ENCODE results near the gene AP3S1.
"Not testable (repeated sequence)": the region's sequence is repeated elsewhere in the genome, so short reads cannot be mapped to it uniquely, and the experiment has no call there.

The AP3S1 gene

DNA sequence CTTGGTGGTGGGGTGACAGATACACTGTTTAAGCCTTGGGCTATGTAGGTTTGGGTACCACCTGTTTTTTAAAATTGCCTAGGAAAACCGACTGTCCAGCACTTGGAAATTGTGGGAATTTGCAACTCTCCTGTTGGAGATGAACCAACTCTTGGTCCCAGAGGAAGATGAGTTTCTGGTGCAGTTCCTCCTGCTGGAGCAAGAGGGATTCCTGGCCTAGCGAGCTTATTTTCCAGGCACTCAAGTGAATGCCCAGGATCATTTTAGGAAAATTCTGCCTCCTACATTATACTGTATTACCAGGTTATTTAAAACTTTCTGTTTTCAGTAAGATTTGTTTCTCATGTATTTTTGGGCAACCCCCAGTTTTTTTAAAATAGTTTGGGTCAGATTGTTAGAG, 33.7 kb downstream of the AP3S1 start:
- no peak for DNase-seq

DNA sequence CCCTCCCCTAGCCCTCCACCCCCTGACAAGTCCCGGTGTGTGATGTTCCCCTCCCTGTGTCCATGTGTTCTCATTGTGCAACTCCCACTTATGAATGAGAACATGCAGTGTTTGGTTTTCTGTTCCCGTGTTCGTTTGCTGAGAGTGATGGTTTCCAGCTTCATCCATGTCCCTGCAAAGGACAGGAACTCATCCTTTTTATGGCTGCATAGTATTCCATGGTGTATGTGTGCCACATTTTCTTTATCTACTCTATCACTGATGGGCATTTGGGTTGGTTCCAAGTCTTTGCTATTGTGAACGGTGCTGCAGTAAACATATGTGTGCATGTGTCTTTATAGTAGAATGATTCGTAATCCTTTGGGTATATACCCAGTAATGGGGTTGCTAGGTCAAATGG, 35.6 kb downstream of the AP3S1 start:
- not testable (repeated sequence) for DNase-seq

DNA sequence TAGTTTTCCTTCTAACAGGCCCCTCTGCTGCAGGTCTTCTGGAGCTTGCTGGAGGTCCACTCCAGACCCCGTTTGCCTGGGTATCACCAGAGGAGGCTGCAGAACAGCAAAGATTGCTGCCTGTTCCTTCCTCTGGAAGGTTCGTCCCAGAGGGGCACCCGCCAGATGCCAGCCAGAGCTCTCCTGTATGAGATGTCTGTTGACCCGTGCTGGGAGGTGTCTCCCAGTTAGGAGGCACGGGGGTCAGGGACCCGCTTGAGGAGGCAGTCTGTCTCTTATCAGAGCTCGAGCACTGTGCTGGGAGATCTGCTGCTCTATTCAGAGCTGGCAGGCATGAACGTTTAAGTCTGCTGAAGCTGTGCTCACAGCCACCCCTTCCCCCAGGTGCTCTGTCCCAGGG, 40.7 kb downstream of the AP3S1 start:
- DNase-seq: not testable (repeated sequence)

DNA sequence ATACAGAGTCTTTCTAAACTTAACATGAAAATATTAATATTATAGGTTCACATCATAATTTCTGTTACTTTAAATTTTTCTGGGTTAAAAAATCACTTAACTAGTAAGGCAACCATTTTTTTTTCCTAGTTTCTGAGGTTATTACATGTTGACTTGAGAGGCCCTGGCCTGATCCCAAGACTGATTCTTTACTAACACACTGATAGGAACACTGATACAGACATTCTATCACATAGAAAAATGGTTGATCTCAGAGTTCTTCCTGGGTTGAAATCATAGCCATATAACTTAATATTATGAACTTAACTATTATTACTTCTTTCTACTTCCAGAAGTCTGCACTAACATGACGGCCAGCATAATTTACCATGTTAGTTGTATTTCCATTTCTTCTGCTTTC, 43.0 kb downstream of the AP3S1 start:
- no peak for DNase-seq

DNA sequence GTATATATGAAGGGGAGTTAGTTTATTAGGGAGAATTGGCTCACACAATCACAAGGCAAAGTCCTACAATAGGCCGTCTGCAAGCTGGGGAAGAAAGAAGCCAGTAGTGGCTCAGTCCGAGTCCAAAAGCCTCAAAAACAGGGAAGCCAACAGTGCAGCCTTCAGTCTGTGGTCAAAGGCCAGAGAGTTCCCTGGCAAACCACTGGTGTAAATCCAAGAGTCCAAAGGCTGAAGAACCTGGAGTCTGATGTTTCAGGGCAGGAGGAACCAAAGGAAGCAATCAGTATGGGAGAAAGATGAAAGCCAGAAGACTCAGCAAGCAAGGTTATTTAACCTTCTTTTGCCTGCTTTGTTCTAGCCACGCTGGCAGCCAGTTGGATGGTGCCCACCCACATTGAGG, 43.5 kb downstream of the AP3S1 start:
- DNase-seq: not testable (repeated sequence)

DNA sequence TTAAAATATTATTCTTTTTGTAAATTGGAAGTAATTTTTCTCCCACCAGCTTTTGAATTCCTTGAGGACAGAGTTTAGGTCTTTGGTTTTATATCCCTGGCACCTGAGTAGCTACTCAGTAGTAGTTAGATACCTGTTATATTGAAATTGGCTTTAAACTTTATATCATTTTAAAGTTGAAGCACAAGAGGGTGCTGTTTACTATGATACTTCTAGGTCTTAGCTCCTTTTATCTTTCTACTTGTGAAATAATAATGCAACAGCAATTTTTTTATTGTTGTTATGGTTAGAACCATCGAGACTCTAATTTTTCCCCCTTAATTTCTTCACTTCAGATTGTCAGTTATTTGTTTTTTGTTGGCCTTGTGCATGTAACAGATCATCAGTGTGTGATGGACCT, 46.3 kb downstream of the AP3S1 start:
- no peak for DNase-seq

DNA sequence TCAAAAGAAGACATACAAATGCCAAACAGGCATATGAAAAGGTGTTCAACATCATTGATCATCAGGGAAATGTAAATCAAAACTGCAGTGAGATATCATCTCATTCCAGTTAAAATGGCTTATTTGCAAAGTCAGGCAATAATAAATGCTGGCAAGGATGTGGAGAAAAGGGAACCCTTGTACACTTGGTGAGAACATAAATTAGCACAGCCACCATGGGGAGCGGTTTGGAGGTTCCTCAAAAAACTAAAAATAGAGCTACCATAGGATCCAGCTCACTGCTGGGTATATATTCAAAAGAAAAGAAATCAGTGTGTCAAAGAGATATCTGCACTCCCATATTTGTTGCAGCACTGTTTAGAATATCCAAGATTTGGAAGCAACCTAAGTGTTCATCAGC, 50.3 kb downstream of the AP3S1 start:
- DNase-seq: no peak

DNA sequence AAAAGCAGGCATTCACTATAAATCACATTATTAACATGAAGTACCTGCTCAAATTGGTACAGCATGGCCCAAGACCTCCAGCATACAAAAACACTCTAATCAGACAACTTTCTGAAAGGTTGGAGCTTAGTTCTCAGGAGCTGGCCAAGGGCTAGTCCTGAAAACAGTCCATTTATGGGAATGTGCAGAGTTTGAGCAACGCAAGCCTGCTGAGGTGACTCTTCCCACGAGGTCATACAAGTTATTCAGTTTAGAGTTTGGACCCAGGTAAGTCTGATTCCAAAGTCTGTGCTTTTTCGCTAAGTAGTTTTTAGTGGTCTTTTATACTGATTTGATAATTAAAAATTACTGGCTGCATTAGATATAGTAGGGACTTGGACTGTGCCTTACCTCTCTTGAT, 52.6 kb downstream of the AP3S1 start:
- no peak for DNase-seq

DNA sequence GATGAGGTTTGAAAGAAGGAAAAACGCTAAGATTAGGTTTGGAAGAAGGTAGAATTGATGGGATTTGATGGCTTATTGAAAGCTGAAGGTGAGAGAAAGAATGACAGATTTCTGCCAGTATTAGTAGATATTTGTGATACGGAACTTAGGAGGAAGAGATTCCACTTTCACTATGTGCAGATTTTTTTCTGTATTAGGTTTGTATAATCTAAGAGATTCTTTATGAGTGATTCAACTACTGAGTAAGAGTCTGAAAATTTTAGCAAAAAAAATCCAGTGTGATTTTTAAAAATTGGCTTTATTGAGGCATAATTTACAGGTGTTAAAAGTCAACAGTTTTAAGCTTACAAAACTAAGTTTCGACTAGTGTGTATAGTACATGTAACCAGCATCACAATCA, 54.1 kb downstream of the AP3S1 start:
- no peak for DNase-seq

DNA sequence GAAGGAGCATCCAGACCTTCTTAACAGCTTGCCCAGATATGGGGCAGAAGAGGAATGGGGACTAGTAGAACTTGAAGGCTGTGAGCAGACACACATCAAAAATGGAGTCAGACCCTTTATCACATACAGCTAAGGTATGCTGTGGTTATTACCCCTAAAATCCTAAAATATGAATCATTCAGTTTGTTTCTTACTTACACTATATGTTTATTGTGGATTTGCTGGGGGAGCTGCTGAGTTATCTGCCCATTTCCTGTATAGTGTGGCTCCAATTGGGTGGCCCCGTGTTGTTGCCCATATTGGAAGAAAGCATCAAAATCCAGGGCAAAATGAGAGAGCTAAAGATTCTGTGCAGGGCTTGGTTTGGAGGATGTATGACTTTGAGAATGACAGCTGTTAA, 56.9 kb downstream of the AP3S1 start:
- no peak for DNase-seq

DNA sequence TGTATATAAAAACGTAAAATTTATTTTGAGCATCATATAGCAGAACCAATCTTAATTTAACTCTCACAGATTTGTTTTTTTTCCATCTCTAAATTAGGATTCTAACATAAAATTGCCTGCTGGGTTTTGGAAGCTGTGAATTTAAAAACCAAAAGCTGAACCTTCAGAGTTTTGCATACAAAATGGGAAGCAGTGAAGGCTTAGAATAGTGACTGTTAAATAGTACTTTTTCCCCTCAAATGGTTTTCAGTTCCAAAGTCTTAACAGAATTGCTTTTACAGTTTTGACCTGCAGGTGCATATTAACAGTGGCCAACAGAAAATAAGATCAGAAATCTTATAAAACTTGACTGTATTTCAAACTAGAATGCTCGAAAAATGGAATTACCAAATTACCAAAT, 65.4 kb downstream of the AP3S1 start:
- no peak for DNase-seq

DNA sequence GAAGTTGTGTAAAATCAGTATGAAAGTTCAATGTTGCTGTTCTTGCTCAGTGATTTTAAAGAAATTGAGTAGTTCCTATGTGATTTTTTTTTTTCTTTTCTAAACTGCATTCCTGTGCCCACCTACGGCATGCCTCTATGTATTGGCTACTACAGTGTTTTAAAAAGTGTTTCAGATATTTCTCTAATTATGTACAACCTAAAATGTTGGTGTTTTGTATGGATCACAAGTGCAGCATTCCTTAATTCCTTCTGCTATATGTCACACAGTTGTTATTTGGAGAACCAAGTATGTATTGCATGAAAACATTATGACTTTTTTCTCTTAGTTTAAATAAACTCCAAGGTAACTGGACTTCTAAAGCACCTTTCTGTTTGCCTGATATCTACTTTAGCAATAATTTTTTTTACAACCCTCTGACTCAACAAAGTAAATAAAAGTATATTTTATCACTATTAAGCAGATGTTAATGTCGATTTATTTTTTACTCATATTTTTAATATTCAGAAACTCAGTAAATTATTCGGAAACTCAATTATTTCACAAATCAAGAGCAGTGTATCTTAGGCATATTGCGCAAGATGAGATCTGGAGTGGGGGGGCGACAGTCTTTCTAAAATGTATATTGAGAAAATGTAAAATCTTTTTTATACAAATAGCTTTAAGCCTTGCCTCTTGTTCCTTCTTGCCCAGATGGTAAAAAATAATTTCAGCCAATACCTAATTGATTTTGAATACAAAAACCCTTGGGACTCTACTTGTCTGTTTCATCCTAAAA, 72.1 kb downstream of the AP3S1 start:
- not testable (repeated sequence) for DNase-seq

DNA sequence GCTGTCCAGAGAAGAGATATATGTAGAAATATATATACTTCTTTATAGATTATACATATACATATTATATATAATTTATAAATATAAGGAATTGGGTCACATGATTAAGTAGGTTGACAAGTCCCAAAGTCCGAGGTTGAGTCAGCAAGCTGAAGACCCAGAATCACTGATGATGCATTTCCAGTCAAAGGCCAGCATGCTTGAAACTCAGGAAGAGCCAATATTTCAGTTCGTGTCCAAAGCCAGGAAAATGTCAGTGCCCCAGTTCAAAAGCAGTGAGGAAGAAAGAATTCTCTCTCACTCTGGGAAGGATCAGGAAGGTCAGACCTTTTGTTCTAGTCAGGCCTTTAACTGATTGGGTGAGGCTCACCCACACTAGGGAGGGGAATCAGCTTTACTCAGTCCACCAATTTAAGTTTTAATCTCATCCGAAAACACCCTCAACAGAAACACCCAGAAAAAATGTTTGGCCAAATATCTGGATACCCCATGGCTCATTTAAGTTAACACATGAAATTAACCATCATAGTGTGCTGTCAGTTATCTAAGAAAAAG, 78.5 kb downstream of the AP3S1 start:
- DNase-seq: no peak

DNA sequence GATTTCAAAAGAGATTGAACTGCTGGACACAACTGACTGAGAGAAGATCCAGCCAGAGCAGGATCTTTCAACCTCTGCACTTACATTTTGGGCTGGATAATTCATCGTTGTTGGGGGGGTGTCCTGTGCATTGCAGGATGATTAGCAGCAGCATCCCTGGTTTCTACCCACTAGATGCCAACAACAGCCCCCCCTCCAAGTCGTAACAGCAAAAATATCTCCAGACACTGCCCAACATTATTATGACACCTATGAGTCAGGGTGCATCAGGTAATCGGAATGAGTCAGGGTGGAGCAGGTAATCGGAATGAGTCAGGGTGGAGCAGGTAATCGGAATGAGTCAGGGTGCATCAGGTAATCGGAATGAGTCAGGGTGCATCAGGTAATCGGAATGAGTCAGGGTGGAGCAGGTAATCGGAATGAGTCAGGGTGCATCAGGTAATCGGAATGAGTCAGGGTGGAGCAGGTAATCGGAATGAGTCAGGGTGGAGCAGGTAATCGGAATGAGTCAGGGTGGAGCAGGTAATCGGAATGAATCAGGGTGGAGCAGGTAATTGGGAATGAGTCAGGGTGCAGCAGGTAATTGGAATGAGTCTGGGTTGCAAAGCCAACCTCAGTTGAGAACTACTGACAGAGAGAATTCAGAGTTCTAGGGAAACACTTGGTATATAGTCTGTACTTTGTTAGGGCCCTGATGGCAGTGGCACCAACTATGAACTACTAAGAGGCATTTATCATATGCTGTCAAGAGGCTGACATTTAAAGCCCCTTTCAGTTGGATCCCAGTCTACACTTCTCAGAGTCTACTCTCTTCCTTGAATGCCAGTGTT, 87.1 kb downstream of the AP3S1 start:
- not testable (repeated sequence) for DNase-seq

DNA sequence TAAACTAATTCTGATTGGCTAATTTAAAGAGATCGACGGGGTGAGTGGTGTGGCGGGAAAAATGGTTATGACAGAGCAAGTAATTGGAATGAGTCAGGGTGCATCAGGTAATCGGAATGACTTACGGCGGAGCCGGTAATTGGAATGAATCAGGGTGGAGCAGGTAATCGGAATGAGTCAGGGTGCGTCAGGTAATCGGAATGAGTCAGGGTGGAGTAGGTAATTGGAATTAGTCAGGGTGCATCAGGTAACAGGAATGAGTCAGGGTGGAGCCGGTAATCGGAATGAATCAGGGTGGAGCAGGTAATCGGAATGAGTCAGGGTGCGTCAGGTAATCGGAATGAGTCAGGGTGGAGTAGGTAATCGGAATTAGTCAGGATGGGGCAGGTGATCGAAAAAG, 88.4 kb downstream of the AP3S1 start:
- not testable (repeated sequence) for DNase-seq

DNA sequence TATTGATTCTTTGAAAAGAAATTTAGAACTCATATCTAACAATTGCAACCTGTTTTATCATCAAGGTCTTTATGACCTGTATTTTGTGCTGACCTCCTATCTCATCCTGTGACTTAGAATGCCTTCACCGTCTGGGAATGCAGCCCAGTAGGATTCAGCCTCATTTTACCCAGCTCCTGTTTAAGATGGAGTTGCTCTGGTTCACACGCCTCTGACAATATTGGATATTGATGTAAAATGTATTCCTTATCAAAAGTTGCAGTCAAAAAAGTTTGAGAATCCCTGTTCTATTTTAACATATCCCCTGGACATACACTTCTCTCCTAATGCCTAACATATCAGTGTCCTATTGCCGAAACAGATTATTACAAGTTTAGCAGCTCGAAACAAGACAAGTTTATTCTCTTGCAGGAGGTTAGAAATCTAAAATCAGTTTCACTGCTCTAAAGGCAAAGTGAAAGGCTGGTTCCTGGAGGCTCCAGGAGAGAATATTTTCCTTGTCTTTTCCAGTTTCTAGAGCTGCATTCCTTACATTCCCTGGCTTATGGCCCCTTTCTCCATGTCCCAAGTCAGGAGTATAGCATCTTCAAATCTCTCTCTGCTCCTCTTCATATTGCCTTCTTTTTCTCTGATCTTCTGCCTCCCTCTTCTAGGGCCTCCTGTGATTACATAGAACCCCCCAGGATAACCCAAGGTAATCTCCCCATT, 89.0 kb downstream of the AP3S1 start:
- DNase-seq: no peak

DNA sequence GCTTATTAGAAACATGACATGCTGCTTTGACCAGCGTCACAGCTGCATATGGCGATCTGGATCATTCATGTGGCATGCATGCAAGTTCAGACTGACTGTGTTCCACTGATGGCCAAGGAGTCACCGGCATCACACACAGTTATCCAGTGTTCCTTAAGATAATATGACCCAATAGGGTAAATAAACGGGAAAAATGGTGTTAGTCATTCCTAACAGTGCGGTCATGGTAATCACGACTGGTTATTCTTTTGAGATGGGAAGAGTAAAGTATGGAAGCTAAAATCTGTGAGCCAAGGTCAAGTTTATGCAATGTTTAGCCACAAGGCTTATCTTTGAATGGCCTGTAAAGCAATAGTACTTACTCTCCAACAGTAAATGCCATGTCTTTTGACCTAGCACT, 91.3 kb downstream of the AP3S1 start:
- DNase-seq: no peak

DNA sequence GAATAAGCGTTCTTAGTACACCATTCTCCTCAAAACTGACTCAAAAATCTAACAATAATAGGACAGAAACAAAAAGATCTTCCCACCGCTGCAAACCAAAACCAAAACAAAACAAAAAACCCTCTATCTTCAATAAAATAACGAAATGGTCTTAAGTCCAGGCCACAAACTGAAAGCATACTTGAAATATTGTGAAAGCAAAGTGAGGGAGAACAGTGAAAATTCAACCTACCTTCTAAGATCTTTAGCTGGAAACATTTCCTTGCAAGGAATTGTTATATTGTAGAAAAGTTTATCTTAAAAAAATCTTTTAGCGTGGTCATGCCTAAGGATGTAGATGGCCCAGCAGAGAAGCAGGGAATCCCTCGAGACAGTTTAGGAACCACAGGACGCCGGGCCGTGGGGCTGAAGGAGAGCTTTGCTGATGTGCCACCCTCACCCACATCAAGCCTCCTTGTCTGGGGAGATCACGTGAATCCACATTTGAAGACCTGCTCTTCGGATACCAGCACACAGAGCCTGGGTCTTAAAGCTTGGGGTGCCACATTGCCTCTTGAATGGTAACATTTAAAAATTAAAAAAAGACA, 92.7 kb downstream of the AP3S1 start:
- no peak for DNase-seq

DNA sequence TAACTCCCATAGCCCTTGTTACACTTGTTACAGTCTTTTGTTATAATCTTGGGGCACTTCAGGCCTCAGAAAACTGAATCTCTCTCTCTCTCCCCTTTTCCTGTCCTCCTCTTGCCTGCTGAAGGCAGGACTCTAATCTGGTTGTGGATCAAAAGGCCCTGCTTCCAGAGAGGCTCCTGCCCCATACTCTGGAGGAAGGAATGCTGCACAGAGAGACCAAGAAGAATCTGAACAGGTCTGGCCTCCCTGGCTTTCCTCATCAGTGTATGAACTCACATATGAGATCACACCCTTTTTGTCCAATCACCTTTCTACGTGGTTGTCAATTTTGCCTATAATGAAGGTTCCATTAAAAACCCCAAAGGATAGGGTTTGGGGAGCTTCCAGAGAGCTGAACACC, 94.3 kb downstream of the AP3S1 start:
- no peak for DNase-seq

DNA sequence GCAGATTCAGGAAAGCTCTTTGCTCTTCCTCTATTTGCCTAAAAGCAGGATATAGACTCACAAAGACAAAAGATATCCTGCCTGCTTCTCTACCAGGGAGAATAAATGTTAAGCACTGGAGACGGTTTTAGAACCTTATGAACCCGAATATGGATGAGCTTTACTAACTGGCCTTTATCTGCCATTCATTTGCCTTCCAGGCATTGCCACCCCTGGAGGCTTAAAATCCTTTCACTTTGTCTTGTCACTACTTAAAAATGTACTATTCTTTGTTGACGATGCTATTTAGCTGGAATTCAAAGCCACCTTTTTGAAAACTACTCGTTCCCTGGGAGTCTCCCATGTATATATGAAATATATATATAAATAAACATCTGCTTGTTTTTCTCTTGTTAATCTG, 97.3 kb downstream of the AP3S1 start:
- no peak for DNase-seq

DNA sequence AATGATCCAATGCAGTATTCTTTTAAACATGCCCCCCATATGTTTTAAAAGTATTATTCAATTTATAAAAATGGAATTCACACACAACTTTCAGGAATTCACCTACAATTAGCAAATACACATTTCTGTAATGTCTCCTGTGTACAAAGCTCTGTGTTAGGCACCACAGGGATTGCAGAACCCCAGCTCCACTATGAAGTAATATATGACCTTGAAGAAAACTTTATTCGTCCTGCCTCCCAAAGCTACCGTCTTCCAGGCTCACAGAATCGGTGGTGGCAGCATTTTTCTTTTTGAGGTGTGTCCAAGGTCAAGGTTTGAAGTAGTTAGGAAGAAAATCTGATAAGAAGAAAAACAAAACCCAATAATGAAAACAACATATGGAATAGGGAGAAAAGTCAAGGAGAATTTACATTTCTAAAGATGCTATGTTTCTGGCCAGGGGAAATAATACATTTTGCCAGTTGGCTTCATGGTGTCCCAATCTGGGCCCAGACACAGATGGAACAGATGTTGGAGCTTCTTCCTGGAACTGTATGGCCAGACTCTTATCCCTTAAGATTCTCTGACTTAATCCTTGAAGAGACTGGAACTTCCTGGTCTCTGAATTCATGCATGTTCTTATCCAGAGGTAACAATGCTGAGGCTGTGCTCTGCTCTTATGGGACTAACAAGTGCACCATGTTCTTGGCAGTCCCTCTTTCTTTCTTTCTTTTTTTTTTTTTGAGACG, 98.5 kb downstream of the AP3S1 start:
- no peak for DNase-seq

DNA sequence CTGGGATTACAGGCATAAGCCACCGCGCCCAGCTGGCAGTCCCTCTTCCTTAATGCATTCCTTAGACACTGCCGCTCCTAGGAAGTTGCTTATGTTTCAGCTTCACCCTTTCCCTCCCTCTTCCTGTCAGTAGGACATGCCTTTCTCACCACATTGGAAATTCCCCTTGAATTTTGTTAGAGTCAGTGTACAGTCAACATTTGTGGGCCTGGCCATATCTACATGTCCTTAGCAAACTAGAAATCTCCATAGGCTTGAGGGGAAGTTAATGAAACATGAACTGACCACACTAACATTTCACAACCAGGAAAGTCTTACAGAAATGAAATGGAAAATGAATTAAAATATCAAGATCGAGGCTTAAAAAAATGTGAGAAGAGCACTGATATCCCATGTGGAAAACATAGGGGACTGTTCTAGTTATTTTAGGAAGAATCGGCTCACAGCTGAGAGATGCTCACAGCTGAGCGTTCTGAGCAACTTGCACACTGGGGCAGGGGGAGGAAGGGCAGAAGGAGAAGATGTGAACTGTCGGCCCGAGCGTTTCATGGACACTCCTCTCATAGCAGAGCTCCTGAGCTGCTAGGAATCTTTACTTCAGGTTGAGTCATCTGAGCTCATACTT, 99.4 kb downstream of the AP3S1 start:
- no peak for DNase-seq

Data from activated T-cell treated with anti-CD3 and anti-CD28 coated beads, Interleukin-2, amount 50 U/mL, for 1 hour (primary cell).